HG03060 (cell line): Measurements from ENCODE around the gene KLHL18.

Experiments used
- ATAC-seq: cut with Tn5 transposase; IDR thresholded peaks from one replicate; pipeline ENCODE4 v1.9.1; 2021; ENCODE audit warnings: low read depth, moderate number of reproducible peaks; ENCODE audit not compliant: unreplicated experiment

The KLHL18 gene

DNA sequence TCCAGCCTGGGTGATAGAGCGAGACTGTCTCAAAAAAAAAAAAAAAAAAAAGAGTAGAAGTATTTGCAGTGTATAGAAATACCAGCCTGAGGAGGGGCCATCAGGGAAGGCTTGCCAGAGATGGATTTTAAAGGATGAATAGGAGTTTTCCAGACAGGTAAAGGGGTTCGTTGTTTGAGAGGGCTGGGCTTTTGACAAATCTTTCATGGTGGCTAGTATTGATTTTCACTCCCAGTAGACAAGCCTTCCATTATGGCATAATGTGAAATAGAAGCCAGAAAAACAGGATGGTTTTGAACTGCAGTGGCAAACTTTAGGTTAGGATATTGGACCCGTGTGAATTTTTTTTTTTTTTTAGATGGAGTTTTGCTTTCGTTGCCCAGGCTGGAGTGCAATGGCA lies 101.7 kb downstream of the KLHL18 start:
- no peak for ATAC-seq

DNA sequence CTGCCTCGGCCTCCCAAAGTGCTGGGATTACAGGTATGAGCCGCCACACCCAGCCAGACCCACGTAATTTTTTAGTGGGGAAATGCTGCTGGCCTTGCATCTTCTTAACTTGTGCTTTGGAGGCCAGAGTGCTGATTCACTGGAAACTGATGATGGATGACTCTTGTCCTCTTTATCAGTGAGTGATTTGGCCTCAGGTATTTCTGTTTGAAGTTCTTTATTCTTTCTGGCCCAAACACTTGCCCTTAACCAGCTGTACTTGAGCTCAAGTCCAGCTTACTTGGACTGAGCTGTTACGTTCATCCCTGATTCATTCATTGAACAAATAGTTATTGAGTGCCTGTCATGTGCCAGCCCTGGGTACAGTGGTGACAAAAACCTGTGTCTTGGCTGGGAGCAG lies 102.3 kb downstream of the KLHL18 start:
- no peak for ATAC-seq

DNA sequence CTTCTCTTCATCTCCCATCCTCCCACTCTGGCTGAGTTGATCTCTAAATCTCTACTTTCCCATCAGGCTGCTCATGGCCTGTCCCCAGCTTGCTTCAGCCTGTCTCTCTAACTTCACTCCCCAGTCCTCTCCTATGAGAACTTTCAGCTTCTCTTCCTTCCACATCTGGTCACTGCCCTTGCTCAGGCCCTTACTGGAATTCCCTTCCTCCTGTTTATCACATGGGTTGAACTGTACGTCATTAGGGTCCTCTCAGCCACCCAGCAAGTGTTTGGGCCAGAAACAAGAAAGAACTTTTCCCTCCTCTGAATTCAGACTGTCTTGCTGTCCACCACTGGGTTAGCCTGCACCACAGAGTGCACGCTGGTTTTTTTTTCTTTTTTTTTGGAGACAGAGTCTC lies 103.1 kb downstream of the KLHL18 start:
- no peak for ATAC-seq

DNA sequence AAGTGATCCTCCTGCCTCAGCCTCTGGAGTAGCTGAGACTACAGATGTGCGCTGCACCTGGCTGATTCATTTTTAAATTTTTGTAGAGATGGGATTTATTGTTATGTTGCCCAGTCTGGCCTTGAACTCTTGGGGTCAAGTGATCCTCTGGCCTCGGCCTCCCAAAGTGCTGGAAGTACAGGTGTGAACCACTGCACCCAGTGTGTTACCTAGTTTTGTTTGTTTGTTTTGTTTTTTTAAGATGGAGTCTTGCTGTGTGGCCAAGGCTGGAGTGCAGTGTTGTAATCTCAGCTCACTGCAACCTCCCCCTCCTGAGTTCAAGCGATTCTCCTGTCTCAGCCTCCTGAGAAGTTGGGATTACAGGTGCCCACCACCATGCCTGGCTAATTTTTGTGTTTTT lies 110.2 kb downstream of the KLHL18 start:
- ATAC-seq: no peak

DNA sequence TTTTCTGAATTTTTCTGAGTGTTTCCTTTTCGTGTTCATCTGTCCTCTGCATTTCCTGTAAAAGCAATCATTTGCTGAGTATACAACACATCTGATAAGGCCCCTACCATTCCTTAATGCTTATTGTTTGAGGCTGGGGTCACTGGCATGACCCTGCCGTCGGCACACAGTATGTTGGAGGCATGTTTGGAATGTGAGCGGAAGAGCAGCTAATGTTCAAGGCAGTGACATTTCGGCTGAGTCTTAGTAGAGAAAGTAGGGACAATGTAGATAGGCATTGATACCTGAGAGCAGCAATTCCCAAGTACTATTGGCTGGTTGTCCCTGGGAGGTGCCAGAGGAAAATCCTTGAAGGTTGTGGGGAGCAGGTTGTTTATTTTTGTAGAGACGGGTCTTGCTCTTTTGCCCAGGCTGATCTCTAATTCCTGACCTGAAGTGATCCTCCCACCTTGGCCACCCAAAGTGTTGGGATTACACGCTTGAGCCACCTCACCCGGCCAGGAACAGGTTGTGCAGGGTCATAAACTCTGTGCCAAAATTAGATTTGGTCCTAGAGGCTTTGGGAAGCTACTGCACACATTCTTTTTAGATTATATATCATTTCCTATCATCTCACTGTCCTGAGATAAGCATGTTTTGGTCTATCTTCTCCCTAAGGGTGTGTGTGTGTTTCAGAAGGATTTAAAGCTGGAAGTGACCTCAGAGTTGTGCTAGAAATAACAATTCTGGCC lies 111.6 kb downstream of the KLHL18 start:
- ATAC-seq: no peak

DNA sequence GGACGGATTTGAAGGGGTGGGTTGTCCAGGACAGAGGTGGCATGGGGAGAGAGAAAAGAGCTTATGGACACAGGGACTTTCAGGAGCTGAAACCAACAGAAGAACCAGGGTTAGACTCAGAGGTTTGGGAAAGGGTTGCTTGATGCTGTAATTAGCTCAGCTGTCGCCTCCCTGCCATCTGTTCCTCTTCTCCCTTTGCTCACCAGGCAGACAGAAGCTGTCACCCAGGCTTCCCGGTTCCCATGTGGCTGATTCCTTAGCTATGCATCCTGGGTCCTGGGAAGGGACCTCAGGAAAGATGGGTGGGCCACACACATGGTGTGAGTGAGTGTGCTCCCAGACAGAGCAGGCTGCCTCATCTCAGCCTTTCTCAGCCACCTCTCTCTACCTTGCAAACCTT lies 112.1 kb downstream of the KLHL18 start:
- no peak for ATAC-seq
